ENCODE measurements around the gene PCBP3.

DNA sequence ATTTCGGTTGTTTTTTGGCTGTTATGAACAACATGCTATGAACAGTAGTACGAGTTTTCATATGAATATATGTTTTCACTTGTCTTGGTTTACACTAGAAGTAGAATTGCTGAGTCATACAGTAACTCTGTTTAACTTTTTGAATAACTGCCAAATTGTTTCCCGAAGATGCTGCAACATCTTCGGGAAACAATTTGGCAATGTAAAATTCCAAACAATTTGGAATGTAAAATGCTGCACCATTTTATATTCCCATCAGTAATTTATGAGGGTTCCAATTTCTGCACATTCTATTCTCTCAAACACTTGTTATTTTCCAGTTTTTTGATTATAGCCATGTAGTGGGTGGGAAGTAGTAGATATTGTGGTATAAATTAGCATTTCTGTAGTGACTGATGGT lies 11.6 kb downstream of the PCBP3 start:
- TF ChIP-seq, protein P1, sequence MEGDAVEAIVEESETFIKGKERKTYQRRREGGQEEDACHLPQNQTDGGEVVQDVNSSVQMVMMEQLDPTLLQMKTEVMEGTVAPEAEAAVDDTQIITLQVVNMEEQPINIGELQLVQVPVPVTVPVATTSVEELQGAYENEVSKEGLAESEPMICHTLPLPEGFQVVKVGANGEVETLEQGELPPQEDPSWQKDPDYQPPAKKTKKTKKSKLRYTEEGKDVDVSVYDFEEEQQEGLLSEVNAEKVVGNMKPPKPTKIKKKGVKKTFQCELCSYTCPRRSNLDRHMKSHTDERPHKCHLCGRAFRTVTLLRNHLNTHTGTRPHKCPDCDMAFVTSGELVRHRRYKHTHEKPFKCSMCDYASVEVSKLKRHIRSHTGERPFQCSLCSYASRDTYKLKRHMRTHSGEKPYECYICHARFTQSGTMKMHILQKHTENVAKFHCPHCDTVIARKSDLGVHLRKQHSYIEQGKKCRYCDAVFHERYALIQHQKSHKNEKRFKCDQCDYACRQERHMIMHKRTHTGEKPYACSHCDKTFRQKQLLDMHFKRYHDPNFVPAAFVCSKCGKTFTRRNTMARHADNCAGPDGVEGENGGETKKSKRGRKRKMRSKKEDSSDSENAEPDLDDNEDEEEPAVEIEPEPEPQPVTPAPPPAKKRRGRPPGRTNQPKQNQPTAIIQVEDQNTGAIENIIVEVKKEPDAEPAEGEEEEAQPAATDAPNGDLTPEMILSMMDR (IDR thresholded peaks at IDR 0.05), result no peak
- TF ChIP-seq POLR2AphosphoS5 (IDR thresholded peaks at IDR 0.05; ENCODE audit: low read depth, low read length) (no peak), TCF7L2 (IDR thresholded peaks at IDR 0.05; ENCODE audit: low read depth, low read length) (no peak)
- TF ChIP-seq, protein P2, sequence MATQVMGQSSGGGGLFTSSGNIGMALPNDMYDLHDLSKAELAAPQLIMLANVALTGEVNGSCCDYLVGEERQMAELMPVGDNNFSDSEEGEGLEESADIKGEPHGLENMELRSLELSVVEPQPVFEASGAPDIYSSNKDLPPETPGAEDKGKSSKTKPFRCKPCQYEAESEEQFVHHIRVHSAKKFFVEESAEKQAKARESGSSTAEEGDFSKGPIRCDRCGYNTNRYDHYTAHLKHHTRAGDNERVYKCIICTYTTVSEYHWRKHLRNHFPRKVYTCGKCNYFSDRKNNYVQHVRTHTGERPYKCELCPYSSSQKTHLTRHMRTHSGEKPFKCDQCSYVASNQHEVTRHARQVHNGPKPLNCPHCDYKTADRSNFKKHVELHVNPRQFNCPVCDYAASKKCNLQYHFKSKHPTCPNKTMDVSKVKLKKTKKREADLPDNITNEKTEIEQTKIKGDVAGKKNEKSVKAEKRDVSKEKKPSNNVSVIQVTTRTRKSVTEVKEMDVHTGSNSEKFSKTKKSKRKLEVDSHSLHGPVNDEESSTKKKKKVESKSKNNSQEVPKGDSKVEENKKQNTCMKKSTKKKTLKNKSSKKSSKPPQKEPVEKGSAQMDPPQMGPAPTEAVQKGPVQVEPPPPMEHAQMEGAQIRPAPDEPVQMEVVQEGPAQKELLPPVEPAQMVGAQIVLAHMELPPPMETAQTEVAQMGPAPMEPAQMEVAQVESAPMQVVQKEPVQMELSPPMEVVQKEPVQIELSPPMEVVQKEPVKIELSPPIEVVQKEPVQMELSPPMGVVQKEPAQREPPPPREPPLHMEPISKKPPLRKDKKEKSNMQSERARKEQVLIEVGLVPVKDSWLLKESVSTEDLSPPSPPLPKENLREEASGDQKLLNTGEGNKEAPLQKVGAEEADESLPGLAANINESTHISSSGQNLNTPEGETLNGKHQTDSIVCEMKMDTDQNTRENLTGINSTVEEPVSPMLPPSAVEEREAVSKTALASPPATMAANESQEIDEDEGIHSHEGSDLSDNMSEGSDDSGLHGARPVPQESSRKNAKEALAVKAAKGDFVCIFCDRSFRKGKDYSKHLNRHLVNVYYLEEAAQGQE (IDR thresholded peaks at IDR 0.05; ENCODE audit: insufficient read depth in 1 of 2, low read depth in 2 of 2, low read length in 1 of 2), result no peak

Data from Panc1 (cell line).